PC-9 (cell line): ENCODE measurements around the gene TTC7B. TPM values are rescaled to one million over a fixed set of nuclear protein-coding genes. Genes with fewer than 3 reads are reported as not detected.

Experiments used
- BruUV-seq: library from RNA; stranded (reverse); fragments of 400-500 nt; replicated peaks from 2 replicates; lab custom pipeline; 2021; lab: Mats Ljungman, UMichigan
- CTCF ChIA-PET: fragments of 300-600 bp; sonication (Branson Sonifier 250); formaldehyde crosslinking; loops from one replicate; lab custom pipeline; 2022; ENCODE audit warnings: antibody characterized with exemption; lab: Charles Lee
- POLR2A ChIA-PET: fragments of 300-600 bp; sonication (Branson Sonifier 250); formaldehyde crosslinking; loops from one replicate; lab custom pipeline; 2022; ENCODE audit warnings: antibody characterized with exemption; ENCODE audit not compliant: unreplicated experiment; lab: Charles Lee
- DNase-seq, 2 experiments: peaks; one replicate each; pipeline versions ENCODE4 v3.0.0 to v3.0.0-alpha.2; 2015 to 2022; ENCODE audit warnings: mixed read lengths in 1 of 2
- H2AFZ ChIP-seq: fragments of 200-600 bp; sonication (generic); 2 replicates; pipeline ENCODE4 v1.8.1; 2017; ENCODE audit warnings: antibody characterized with exemption
- H3F3A ChIP-seq: fragments of 200-600 bp; sonication (generic); 2 replicates; pipeline ENCODE4 v1.8.1; 2017; ENCODE audit warnings: antibody characterized with exemption, mild to moderate bottlenecking, low read depth; ENCODE audit not compliant: insufficient read depth
- H3K27ac ChIP-seq: fragments of 200-600 bp; sonication (generic); 2 replicates; pipeline ENCODE4 v1.6.1; 2016; ENCODE audit warnings: mixed run types
- H3K27me3 ChIP-seq: fragments of 200-600 bp; sonication (generic); 2 replicates; pipeline ENCODE4 v1.6.1; 2016; ENCODE audit warnings: low read depth, mixed run types; ENCODE audit not compliant: insufficient read depth
- H3K36me3 ChIP-seq: fragments of 200-600 bp; sonication (generic); 2 replicates; pipeline ENCODE4 v1.6.1; 2016; ENCODE audit warnings: low read depth, mixed run types
- H3K4me1 ChIP-seq: fragments of 200-600 bp; sonication (generic); replicated peaks from 2 replicates; pipeline ENCODE4 v1.6.1; 2016; ENCODE audit warnings: mixed run types; ENCODE audit not compliant: insufficient read depth
- H3K4me2 ChIP-seq: fragments of 200-600 bp; sonication (generic); 2 replicates; pipeline ENCODE4 v1.6.1; 2017; ENCODE audit warnings: mixed run types
- H3K4me3 ChIP-seq: fragments of 200-600 bp; sonication (generic); 2 replicates; pipeline ENCODE4 v1.6.1; 2016; ENCODE audit warnings: mixed run types
- H3K79me2 ChIP-seq: fragments of 200-600 bp; sonication (generic); 2 replicates; pipeline ENCODE4 v1.6.1; 2017; ENCODE audit warnings: low read depth, mixed run types
- H3K9me2 ChIP-seq: fragments of 200-600 bp; sonication (generic); 2 replicates; pipeline ENCODE4 v1.8.1; 2017; ENCODE audit warnings: mild to moderate bottlenecking; ENCODE audit not compliant: insufficient read depth
- H3K9me3 ChIP-seq: fragments of 200-600 bp; sonication (generic); 2 replicates; pipeline ENCODE4 v1.8.1; 2016; ENCODE audit warnings: low read depth; ENCODE audit not compliant: insufficient read depth
- H4K20me1 ChIP-seq: fragments of 200-600 bp; sonication (generic); 2 replicates; pipeline ENCODE4 v1.8.1; 2017; ENCODE audit not compliant: insufficient read depth
- CTCF ChIP-seq: fragments of 200-600 bp; sonication (generic); conservative IDR thresholded peaks from 2 replicates; pipeline ENCODE4 v1.6.1; 2017; ENCODE audit warnings: mixed run types, antibody characterized with exemption, mild to moderate bottlenecking, moderate library complexity
- EZH2 ChIP-seq: fragments of 200-600 bp; sonication (generic); IDR thresholded peaks from 2 replicates; pipeline ENCODE4 v1.8.0; 2017; ENCODE audit warnings: antibody characterized with exemption, low read depth
- intact Hi-C: fragments of 100-400 bp; cut with micrococcal nuclease; formaldehyde crosslinking; loops from one replicate; pipeline ENCODE4 v1.10.0; 2022; ENCODE audit not compliant: unreplicated experiment
- total RNA-seq: library from RNA; stranded (reverse); gene quantifications from 2 replicates; pipeline ENCODE4 v1.2.3, GENCODE V29; 2021

Gene TTC7B
- total RNA-seq, 1 experiment from 2014 or later = 6.8 TPM

- Histone ChIP-seq H3K4me2 (no peak overlapping the region), H3K4me1 (no peaks in the 10 kb centered on the region), H4K20me1 (no peaks in the 10 kb centered on the region), H3K9me3 (no peaks in the 10 kb centered on the region), H3K9me2 (no peaks in the 10 kb centered on the region), H3F3A (no peaks in the 10 kb centered on the region), H2AFZ (no peak overlapping the region), H3K79me2 (no peaks in the 10 kb centered on the region), H3K4me3 (no peak overlapping the region), H3K36me3 (no peaks in the 10 kb centered on the region), H3K27me3 (no peaks in the 10 kb centered on the region), H3K27ac (no peak overlapping the region)
- TF ChIP-seq EZH2 (no peak), CTCF (no peak)
- ChIA-PET POLR2A (no interaction called here), CTCF (no interaction called here)
- intact Hi-C loops = no loop called here
- DNase-seq = no peak
- BruUV-seq = no TSS peak
These were observed 2.8 kb downstream of the TTC7B start for GRCh38 chr14:90813442-90813841.

DNA sequence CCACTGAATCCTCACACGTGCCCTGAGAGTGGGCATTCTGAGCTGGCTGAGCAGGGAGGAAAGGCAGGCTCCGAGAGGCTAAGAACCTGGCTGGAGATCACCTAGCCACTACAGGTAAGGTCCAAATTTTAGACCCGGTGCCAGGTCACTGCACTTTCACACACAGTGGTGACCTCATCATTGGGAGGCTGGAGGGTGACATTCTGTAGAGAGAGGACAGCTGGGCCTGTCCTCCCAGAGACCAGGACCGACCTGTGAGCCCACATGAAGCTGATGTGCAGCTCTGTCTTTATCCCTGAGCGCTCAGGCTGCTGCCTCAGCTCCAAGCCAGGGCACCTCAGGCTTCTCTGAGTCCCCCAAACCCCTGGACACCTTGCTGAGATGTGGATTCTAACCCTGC is 4.1 kb downstream of the TTC7B start:
- DNase-seq = no peak
- no peaks in the 10 kb centered on the region for H4K20me1 ChIP-seq
- H3K27me3 ChIP-seq = no peaks in the 10 kb centered on the region
- H3K4me2 ChIP-seq = no peak overlapping the region
- H3K4me3 ChIP-seq = no peak overlapping the region
- intact Hi-C loops = no loop called here
- H3K9me2 ChIP-seq = no peaks in the 10 kb centered on the region
- no peaks in the 10 kb centered on the region for H3K4me1 ChIP-seq
- no peaks in the 10 kb centered on the region for H3K36me3 ChIP-seq
- TF ChIP-seq EZH2 (no peak), CTCF (no peak)
- no peaks in the 10 kb centered on the region for H3K9me3 ChIP-seq
- no peak overlapping the region for H3K27ac ChIP-seq
- H2AFZ ChIP-seq = no peak overlapping the region
- ChIA-PET CTCF (no interaction called here), POLR2A (no interaction called here)
- H3K79me2 ChIP-seq = no peaks in the 10 kb centered on the region
- H3F3A ChIP-seq = no peaks in the 10 kb centered on the region
- no TSS peak for BruUV-seq

DNA sequence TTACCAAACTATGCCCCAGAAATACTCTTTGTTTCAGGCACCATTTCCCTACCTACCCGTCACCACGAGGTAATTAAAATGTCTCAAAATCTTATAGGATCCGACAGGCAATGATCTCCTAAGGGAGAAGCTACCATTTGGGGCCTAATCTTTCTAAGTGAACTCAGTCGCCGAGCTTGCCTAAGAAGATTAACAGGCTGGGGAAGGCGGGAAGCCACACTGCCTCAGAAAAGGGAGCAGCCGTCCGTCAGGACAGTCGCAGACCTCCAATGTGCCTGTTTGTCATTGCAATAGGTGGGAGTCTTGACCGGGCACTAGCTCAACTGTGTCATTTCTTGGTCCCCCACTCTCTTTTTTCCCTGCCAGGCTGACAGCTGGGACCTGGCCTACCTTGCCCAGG is 4.6 kb downstream of the TTC7B start:
- H2AFZ ChIP-seq = no peak overlapping the region
- no peaks in the 10 kb centered on the region for H3K36me3 ChIP-seq
- H3F3A ChIP-seq = no peaks in the 10 kb centered on the region
- intact Hi-C loops = no loop called here
- H3K79me2 ChIP-seq = no peaks in the 10 kb centered on the region
- TF ChIP-seq EZH2 = no peak
- no peak for TF ChIP-seq CTCF
- H3K4me1 ChIP-seq = no peaks in the 10 kb centered on the region
- no TSS peak for BruUV-seq
- CTCF ChIA-PET = no interaction called here
- no peak overlapping the region for H3K4me2 ChIP-seq
- no peaks in the 10 kb centered on the region for H3K9me2 ChIP-seq
- no peak for DNase-seq
- no peaks in the 10 kb centered on the region for H4K20me1 ChIP-seq
- H3K27me3 ChIP-seq = no peaks in the 10 kb centered on the region
- no peak overlapping the region for H3K27ac ChIP-seq
- no peaks in the 10 kb centered on the region for H3K9me3 ChIP-seq
- H3K4me3 ChIP-seq = no peak overlapping the region
- POLR2A ChIA-PET = no interaction called here
